GM21619 (cell line): ENCODE data around the gene CCDC110.

ENCODE experiments used
- ATAC-seq: cut with Tn5 transposase; IDR thresholded peaks from one replicate; pipeline ENCODE4 v1.9.1; 2021; ENCODE audit not compliant: unreplicated experiment

CCDC110 gene

DNA sequence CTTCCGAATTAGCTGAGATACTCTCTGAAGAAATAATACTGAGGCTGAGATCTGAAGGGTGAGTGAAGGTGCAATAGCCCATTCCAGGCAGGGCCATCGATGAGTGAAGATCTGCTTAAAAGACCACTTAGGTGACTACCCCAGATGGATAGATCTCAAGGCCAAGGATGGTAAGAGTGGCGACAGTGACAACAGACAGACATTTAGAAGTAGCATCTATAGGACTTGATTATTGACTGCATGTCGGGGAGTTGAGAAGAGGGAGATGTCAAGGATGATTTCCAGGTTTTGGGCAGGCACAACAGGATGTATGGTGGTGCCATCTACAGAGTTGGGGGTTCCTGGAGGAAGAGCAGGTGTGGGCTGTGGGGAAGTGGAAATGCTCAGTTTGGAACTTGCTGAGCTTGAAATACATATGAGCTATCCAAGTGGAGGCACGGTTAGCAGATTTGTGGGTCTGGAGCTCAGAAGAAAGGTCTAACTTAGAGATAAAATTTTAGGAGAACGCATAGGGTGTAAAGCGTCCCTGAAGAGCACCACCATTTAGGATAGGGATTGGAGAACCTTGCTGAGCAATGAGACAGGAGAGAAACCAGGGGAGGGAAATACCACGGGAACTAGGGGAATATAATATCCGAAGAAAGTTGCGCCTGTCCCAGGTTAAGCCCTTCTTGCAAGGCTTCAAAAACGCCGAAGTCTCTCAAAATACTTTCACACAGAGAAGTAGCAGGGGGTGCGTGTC is 46.5 kb downstream of the CCDC110 start:
- ATAC-seq: peak; percentile 0

DNA sequence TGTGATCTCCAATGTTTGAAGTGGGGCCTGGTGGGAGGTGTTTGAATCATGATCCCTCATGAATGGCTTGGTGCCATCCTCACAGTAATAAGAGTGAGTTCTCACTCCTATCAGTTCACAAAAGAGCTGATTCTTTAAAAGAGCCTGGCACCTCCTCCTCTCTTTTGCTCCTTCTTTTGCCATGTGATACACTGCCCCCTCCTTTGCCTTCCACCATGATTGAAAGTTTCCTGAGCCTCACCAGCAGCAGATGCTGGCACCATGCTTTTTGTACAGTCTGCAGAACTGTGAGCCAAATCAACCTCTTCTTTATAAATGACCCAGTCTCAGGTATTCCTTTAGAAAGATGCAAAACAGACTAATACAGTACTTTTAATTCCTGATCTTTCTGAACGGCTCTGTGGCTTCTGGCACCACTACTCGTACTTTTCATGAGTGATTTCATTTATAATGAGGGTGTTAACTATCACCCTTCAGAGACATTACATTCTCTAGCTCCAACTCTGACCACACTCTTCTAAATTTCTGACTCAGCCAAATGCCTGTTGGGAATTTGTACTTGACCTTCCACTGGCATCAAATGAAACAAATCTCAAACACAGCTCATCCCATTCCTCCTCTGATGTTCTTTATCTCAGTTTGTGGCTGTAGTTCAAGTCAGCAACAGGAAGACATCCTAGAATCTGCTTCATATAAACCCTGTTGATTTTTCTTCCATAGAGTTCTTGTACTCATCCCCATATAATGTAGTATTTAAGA is 50.0 kb downstream of the CCDC110 start:
- no peak for ATAC-seq

DNA sequence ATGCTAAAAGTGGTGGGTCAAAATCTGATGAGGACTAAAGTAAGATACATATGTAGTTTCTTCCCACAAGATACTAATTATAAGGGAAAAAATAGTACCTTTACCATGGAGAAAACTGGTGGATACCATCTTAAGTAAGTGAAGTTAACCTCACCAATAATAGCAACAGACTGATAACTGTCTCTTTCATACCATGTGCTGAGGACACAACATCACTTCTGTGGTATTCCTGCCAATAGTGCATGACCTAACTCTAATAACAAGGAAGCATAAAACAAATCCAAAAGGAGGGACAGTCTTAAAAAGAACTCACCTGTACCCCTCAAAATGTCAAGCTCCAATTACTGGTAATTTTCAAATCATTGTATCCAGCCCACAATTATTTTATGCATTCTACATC is 54.6 kb downstream of the CCDC110 start:
- ATAC-seq: no peak

DNA sequence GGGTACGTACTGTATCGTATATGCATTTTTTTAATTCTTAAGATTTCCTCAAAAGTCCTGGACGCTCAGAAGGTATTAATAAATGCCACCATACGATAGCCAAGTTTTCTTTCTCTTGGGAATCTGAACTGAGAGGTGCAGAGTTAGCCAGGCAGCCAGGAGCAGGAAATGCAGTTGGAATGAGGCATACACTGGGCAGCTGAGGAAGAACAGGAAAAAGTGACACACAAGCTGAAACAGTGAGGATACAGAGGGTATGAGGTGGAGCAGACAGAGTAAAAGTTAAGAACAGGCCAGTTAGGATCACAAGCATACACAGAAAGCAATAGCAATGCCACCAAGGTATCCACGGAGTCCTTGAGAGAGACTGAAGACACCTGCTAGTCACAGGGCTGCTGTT is 59.1 kb downstream of the CCDC110 start:
- no peak for ATAC-seq

DNA sequence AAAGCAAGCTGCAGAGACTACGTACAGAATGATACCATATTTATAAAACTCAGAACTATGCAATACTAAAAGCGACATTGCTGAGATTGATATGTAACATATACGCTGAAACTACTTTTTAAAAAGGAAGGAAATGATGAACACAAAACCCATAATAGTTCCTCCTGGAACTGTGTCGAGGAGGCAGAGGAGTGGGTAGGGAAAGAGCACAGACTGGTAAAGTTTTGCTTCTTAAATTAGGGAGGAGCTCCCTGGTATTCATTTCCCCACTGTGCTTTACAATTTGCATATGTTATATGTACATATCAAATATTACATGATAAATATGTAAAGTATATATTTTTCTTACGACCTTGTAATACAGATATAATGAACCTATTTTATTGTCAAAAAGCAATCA is 59.7 kb downstream of the CCDC110 start:
- ATAC-seq: no peak

DNA sequence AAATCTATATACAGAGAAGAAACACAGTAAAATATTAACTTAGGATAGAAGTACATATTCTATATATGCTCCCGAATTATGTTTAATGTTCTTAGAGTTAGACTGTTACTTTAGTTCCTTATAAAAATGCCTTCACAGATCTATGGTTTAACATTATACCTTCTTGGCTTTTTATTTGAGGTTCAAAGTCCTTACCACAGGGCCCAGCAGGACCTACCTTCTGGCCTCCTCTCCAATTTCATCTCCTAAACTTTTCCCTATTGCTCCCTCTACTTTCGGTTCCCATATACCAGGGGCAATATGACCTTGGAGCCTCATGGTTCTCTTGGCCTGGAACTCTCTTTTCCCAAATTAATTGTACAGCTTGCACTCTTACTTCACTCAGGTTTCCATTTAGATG is 63.1 kb downstream of the CCDC110 start:
- ATAC-seq: no peak

DNA sequence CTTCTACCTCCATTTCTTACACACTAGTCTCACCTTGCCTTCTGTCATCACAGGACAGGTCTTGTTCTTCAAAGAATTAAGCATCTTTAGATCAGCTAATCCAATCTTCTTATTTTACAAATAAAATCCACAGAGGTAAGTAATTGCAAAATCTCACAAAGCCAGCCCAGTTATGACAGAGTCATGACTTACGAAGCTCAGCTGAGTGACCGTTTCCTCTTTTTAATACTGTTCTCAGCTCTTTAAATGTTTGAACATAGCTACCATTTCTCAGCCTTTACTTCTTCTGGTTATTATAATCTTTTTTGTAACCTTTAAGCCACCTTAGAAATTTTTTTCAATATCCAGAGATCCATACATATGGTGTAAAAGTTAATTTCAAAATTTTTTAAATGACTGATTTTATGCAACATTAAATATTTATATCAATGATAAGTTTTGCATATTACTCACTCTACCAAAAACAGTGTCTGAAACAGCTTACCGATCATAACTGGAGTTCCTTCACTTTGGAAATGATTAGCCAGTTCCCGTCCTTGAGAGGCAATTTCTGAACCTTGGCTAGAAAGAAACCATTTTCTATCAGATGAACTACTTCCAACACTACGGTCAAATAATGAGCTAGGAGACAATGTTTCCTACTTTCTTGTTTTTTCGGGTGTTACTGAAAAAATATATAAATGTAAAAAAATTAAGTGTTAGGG is 66.1 kb downstream of the CCDC110 start:
- peak; percentile 50 for ATAC-seq

DNA sequence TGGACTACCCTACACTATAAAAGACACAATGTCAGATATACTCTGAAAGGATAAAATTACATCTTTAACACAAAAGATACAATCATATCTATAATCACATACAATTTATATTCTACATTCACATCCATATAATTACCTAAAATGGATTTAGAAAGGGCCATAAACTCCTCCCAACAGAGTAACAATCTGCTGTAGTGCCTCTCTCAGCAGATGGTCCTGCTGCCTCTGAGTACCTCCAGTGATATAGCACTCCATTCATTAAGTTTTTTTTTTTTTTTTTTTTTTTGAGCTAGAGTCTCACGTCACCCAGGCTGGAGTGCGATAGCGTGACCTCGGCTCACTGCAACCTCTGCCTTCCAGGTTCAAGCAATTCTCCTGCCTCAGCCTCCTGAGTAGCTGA is 67.5 kb downstream of the CCDC110 start:
- ATAC-seq: no peak

DNA sequence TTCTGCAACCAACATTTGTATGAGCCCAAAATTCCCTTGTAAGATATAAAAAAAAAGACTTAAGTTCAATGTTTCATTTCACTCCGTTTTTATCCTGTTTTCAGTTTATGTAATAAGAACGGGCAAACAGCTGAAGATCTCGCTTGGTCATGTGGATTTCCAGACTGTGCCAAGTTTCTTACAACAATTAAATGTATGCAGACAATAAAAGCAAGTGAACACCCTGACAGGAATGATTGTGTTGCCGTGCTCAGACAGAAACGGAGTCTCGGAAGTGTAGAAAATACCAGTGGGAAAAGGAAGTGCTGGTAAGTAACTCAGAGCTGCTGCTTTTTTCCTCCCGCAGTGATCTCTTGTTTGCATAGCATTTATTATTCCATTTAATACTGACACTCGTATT is 72.1 kb downstream of the CCDC110 start:
- no peak for ATAC-seq

DNA sequence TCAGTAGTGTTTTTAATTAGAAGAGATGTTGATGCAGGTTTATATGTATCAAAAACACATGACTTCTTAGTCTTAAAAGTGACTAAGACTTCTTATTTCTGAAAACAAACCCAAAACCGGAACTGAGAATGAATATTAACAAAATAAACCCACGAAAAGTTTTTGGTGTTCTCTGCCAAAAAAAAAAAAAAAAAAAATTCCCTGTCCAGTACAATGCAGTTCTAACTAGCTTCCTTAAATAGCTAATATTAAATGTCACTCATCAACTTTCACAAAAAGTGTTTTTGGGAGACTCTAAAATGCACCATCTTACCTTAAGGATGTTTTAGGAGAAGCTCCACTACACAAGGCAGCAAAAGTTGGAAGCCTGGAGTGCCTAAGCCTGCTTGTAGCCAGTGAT is 72.9 kb downstream of the CCDC110 start:
- no peak for ATAC-seq

DNA sequence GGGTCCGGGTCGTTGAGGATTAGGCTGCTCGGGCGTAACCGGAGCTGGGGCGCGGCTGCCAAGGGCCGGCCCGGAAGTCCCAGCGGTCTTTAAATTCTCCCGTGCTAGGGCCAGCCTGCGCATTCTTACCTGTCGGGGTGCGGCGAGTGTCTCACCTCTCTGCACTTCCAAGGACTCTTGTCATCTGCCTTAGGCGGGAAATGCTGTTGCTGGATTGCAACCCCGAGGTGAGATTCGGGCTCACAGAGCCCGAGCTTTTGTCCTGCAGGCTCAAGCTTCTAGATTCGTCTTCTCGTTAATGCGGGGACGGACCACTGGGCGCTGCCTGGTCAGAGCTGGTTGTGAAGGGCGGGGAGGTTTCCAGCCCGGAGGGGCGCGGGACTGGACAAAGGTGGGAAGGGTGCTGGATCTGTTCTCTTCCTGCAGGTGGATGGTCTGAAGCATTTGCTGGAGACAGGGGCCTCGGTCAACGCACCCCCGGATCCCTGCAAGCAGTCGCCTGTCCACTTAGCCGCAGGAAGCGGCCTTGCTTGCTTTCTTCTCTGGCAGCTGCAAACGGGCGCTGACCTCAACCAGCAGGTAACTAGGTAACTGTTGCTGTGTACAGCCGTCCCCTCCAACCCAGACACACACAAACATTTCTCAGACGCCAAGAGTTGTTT is 74.7 kb downstream of the CCDC110 start, which contains the start of gene ANKRD37:
Gene ANKRD37, plus strand, starts transcription at position 118 of the 662 bp plus-strand sequence. Its CDS starts 83 bp downstream, at position 201.
- no peak for ATAC-seq

DNA sequence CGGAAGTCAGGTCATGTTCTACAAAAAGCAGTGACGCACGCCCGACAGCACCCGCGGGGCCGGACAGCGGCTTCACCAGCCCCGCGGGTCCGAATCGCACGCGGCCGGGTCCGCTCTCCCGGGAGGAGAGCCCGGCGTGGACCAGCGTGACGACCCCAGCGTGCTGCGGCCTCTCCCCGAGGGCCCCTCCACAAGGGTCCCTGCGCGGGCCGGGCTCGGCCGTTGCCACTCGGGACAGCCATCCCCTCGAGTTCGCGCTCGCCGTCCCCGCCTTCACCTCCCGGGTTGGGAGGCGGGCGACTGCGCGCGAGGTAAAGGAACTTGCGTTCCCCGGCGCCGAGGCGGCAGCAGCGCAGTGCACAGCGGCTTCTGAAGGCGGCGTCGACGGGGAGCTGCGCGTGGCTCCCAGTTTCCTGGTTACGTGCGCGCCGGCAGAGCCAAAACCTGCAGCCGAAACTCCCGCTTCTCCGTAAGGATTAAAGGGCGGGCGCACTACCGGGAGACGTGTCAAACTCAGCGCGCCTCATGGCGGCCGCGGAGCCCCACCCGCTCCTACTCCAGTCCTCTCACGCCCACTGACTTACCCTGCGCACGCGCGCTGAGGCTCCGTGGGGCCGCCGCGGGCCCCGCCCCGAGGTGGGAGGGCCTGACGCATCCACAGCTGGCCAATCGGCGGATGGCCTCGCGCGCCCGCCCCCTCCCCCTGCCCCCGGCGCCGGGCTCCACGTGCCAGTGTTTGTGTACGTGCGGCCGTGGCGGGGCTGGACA is 75.4 kb downstream of the CCDC110 start:
- ATAC-seq: peak; percentile 71

DNA sequence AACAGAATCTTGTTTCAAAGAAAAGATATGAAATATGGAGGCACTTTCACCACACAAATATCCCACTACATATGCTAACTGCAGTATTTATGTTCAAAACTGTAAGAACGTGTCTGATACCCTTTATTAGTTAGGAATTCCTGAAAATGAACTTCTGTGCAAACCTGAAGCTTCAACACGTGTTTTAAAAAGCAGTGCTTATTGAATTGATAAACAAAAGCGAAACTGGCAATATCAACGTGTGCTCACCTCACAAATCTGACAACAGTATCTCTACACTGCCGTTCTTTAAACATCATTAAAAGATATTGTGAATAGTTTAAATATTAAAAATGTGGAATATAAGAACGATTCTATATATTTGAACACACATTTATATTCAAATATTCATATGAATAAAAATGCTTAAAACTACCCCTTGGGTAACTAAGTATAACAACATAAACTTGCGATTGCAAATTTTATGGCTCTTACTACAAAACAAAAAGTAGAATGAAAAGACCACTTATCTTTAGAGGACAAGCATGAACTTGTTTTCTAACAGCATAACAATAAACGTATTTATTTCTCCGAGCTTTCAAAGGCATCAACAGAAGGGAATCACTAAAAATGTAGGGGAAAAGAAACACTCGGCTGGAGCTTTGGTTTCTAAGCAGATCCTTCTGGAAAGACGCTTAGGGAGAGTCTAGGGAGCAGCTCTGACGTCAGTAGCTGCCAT is 76.1 kb downstream of the CCDC110 start, which contains the start of gene LRP2BP:
Gene LRP2BP, minus strand, starts transcription at position 687 of the 718 bp plus-strand sequence. CDS start 17,738 bp downstream, outside the sequence.
- ATAC-seq: no peak
